ENCODE data around the gene DDAH1. TPM values are rescaled to one million over a fixed set of nuclear protein-coding genes. Genes with fewer than 3 reads are reported as not detected.

DDAH1 gene
- total RNA-seq: 47.3 and 73.3 TPM in 2 replicates

GRCh38 chr1:85465099-85465785 is at the start of gene DDAH1:
DDAH1 (minus strand) TSS chr1:85465159; CDS start chr1:85465045, 114 bp downstream.

GRCh38 chr1:85276215-85276977 is 188.6 kb downstream of the DDAH1 start, which contains the start of gene BCL10:
BCL10 (minus strand) TSS chr1:85276632; CDS start chr1:85276352, 280 bp downstream.

Small RNAs within 50 kb of the gene (small RNA-seq; reads per million reads assigned to genes)
- gene RF00019 (ENCODE audit: low replicate concordance): not detected

Other genes with a start within 250 kb of the DDAH1 start
- 10.9 and 20.1 TPM in 2 replicates for gene C1orf52, start 205.5 kb downstream of the DDAH1 start, total RNA-seq
- 33.5 and 55.1 TPM in 2 replicates for gene BCL10, start 188.5 kb downstream of the DDAH1 start, total RNA-seq
- 95.1 and 143 TPM in 2 replicates for gene CCN1, start 115.6 kb upstream of the DDAH1 start, total RNA-seq
- gene ZNHIT6, start 243.3 kb upstream of the DDAH1 start, total RNA-seq: 9.4 and 13.0 TPM in 2 replicates